ENCODE measurements around the gene RTP5. TPM values are rescaled to one million over a fixed set of nuclear protein-coding genes. Genes with fewer than 3 reads are reported as not detected.

RTP5 gene
- total RNA-seq, 1 donor from 2014 or later, result not detected

- Histone ChIP-seq H3K27ac (no peak overlapping the region), H3K4me3 (no peak overlapping the region), H3K4me1 (no peaks in the 10 kb centered on the region), H3K27me3 (no peaks in the 10 kb centered on the region), H3K36me3 (no peaks in the 10 kb centered on the region), H3K9me3 (no peaks in the 10 kb centered on the region)
- TF ChIP-seq, protein P1, sequence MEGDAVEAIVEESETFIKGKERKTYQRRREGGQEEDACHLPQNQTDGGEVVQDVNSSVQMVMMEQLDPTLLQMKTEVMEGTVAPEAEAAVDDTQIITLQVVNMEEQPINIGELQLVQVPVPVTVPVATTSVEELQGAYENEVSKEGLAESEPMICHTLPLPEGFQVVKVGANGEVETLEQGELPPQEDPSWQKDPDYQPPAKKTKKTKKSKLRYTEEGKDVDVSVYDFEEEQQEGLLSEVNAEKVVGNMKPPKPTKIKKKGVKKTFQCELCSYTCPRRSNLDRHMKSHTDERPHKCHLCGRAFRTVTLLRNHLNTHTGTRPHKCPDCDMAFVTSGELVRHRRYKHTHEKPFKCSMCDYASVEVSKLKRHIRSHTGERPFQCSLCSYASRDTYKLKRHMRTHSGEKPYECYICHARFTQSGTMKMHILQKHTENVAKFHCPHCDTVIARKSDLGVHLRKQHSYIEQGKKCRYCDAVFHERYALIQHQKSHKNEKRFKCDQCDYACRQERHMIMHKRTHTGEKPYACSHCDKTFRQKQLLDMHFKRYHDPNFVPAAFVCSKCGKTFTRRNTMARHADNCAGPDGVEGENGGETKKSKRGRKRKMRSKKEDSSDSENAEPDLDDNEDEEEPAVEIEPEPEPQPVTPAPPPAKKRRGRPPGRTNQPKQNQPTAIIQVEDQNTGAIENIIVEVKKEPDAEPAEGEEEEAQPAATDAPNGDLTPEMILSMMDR (IDR thresholded peaks at IDR 0.05), result no peak
- ATAC-seq (no peak), DNase-seq (no peak)
- intact Hi-C loops (cut with DNase I), result no loop called here
Observed at GRCh38 chr2:241888641-241889040, 19.1 kb downstream of the RTP5 start.

DNA sequence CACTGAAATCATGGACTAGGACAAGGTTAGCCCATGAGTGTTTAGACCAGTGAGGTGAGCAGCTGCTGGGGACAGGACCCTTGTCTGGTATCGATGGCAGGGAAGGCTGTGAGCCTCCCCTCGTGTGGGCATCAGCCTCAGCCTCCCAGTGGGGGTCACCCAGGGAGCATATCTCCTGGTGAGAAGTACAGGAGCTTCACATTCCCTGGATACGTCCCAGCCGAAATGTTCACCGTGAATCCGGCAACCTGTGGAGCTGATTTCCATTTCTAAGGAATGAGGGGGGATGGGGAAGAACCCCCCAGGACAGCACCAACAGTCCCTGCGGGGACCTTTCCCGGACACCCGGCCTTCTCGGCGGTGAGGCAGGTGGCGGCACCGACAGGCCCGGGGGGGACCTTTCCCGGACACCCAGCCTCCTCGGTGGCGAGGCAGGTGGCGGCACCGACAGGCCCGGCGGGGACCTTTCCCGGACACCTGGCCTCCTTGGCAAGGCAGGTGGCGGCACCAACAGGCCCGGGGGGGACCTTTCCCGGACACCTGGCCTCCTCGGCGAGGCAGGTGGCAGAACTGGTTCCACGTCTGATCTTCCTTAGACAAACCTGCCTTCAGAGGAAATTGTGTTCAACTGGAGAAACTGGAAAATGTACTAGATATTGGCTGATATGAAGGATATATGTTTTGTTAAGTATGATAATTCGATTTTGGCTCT, 21.2 kb downstream of the RTP5 start:
- no peaks in the 10 kb centered on the region for H3K36me3 ChIP-seq
- H3K4me3 ChIP-seq, result no peak overlapping the region
- no peaks in the 10 kb centered on the region for H3K27me3 ChIP-seq
- no peaks in the 10 kb centered on the region for H3K9me3 ChIP-seq
- ATAC-seq (no peak), DNase-seq (no peak)
- TF ChIP-seq, protein P1 (IDR thresholded peaks at IDR 0.05), result no peak
- intact Hi-C loops (cut with DNase I), result no loop called here
- H3K27ac ChIP-seq, result no peak overlapping the region
- no peaks in the 10 kb centered on the region for H3K4me1 ChIP-seq

DNA sequence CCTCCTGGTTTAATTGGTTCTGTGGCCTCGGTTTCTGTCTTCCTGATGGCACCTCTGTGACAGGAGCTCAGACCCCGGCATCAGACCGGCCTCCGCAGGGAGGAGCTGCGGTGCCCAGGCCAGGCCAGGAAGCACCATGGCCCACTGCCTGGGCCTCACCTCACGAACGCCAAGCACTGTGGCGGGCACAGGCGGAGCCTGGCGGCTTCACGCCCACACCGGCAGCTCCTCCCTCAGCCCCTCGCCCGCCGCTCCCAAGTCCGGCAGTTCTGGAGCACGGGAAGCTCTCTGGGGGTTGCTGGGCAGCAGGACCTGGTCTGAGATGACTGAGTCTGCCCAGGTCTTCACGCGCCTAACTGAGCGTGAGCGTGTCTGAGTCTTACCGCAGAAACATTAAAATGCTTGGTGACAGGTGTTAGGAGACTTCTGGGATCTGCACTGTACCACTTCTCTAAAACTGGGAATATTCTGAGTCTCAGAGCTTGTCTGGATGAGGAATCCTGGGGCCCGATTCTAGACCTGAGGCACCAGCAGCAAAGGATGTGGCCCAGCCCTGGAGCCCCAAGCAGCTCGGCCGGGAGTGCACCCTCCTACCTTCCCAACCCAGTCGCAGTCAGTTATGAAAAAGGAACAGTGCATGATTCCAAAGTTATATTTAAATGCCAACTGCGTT, 21.9 kb downstream of the RTP5 start:
- ATAC-seq (no peak), DNase-seq (peak; percentile 6)
- intact Hi-C loops (cut with DNase I), result no loop called here
- TF ChIP-seq, protein P1 (IDR thresholded peaks at IDR 0.05), result no peak
- H3K4me3 ChIP-seq, result no peak overlapping the region
- no peaks in the 10 kb centered on the region for H3K36me3 ChIP-seq
- no peaks in the 10 kb centered on the region for H3K27me3 ChIP-seq
- no peaks in the 10 kb centered on the region for H3K9me3 ChIP-seq
- H3K4me1 ChIP-seq, result no peaks in the 10 kb centered on the region
- no peak overlapping the region for H3K27ac ChIP-seq

DNA sequence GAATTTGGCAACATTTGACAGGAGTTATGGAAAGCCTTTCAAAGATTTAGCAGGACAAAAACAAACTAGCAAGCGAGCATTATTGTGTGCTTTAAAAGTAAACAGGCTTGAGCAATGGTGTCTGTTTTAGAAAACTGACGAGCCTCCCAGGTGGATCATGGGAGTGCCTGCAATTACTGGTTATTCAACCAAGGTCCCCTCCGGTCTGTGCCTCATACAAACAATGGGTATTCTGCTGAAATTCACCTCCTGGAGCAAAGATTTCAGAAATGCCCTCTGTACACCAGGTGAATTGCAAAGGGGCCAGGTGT, 22.4 kb downstream of the RTP5 start:
- H3K27me3 ChIP-seq, result no peaks in the 10 kb centered on the region
- no peak overlapping the region for H3K27ac ChIP-seq
- TF ChIP-seq, protein P1 (IDR thresholded peaks at IDR 0.05), result no peak
- no peak overlapping the region for H3K4me3 ChIP-seq
- intact Hi-C loops (cut with DNase I), result no loop called here
- no peaks in the 10 kb centered on the region for H3K9me3 ChIP-seq
- ATAC-seq (no peak), DNase-seq (no peak)
- H3K36me3 ChIP-seq, result no peaks in the 10 kb centered on the region
- H3K4me1 ChIP-seq, result no peaks in the 10 kb centered on the region

DNA sequence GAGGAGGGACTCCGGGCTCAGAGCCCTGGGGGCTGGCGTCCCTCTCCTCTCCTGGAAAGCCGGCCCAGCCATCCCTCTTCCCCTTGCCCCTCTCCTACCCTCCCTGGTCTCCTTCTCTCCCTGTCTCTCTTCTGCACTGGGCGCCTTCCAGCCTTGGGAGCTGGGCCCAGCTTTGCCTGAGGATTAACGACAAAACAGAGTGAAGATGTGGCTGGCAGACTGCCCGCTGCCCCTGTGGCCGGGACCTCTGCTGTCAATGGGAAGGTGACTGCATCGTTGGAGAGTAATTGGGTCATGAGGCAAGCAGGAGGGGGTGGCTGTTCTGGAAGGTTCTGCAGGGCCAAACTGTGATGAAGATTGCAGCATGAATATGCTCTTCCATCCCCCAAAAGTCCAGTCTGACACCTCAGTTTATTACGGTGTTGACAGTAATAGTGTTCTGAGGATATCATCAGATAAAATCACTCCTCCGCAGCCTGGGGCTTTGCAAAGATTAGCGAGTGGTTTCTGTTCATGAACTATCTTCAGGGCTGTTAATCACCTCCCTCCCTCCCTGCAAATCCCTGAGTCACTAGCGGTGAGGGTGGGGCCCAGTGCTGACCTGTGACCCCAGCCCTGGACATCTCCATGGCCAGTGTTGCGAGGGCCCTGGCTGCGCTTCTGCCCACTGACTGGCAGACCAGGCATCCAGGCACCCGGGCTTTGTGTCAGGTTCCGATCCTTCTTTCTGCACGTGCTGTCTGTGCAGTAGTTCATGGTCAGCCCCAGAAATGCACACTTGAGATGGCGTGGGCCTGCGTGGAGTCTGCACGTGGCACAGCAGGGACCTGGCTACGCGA, 23.0 kb downstream of the RTP5 start:
- Histone ChIP-seq H3K27me3 (no peaks in the 10 kb centered on the region), H3K4me3 (no peak overlapping the region), H3K27ac (no peak overlapping the region), H3K9me3 (no peaks in the 10 kb centered on the region), H3K36me3 (no peaks in the 10 kb centered on the region), H3K4me1 (no peaks in the 10 kb centered on the region)
- ATAC-seq, result no peak
- TF ChIP-seq, protein P1 (IDR thresholded peaks at IDR 0.05), result no peak
- intact Hi-C loops (cut with DNase I), result no loop called here
- DNase-seq, result peak; percentile 59

All from upper lobe of right lung (tissue), 1 donor.